ENCODE data around the gene LPCAT1. TPM values are rescaled to one million over a fixed set of nuclear protein-coding genes. Genes with fewer than 3 reads are reported as not detected.

The LPCAT1 gene
- total and polyA plus RNA-seq, 2 of the 13 experiments (the other 11 are each of a cell fraction or from before 2014, with no cell fraction given): 29.8 to 90.6 TPM

- TF ChIP-seq ZNF160 (CRISPR knock-in tag; IDR thresholded peaks at IDR 0.05) (no peak), SRF (IDR thresholded peaks at IDR 0.05; ENCODE audit: low read depth, low read length) (no peak), FLYWCH1 (CRISPR knock-in tag; IDR thresholded peaks at IDR 0.05) (no peak), ZBTB40 (IDR thresholded peaks at IDR 0.05) (no peak), ZBTB40 (CRISPR knock-in tag; IDR thresholded peaks at IDR 0.05) (peak; percentile 17; the same call in 1 of the 2 replicates), BHLHE40 (IDR thresholded peaks at IDR 0.05; ENCODE audit: low read length) (no peak), ZNF280B (CRISPR knock-in tag; IDR thresholded peaks at IDR 0.05; ENCODE audit: borderline replicate concordance) (no peak), PAWR (CRISPR knock-in tag; IDR thresholded peaks at IDR 0.05; ENCODE audit: borderline replicate concordance) (no peak), FOXA3 (CRISPR knock-in tag; IDR thresholded peaks at IDR 0.05) (peak; percentile 51; the same call in 1 of the 2 replicates), CREB1 (IDR thresholded peaks at IDR 0.05) (no peak), CREB1 (CRISPR knock-in tag; IDR thresholded peaks at IDR 0.05) (no peak), RNF2 (conservative IDR thresholded peaks at IDR 0.05; ENCODE audit: low read depth) (peak; percentile 48; the same call in 1 of the 2 replicates), KLF9 (CRISPR knock-in tag; IDR thresholded peaks at IDR 0.05; ENCODE audit: low read depth) (no peak), EEA1 (CRISPR knock-in tag; IDR thresholded peaks at IDR 0.05; ENCODE audit: borderline replicate concordance) (no peak), ZNF674 (CRISPR knock-in tag; IDR thresholded peaks at IDR 0.05; ENCODE audit: low read depth) (no peak), TCF7 (IDR thresholded peaks at IDR 0.05; ENCODE audit: low read depth) (peak; percentile 87), ZNF616 (CRISPR knock-in tag; IDR thresholded peaks at IDR 0.05; ENCODE audit: low read depth) (no peak), HDAC6 (IDR thresholded peaks at IDR 0.05; ENCODE audit: low read depth, low read length) (no peak), UBTF (CRISPR knock-in tag; IDR thresholded peaks at IDR 0.05) (peak; percentile 16; the same call in 1 of the 2 replicates)
Observed at GRCh38 chr5:1564182-1564748, 40.5 kb upstream of the LPCAT1 start (continued).

Data from HepG2 (cell line).